ENCODE data around the gene SERPINB1. TPM values are rescaled to one million over a fixed set of nuclear protein-coding genes. Genes with fewer than 3 reads are reported as not detected.

SERPINB1 gene
- total and polyA plus RNA-seq, 10 of the 15 experiments (the other 5 are each of a cell fraction or from before 2014, with no cell fraction given) = 0.45 to 2.4 (median 0.83) TPM

GRCh38 chr6:2875359-2876191, 33.9 kb upstream of the SERPINB1 start:
- Histone ChIP-seq H3K27me3 (replicated peaks in 1 of 2; ENCODE audit: control insufficient read depth in 2 of 2, insufficient read depth in 2 of 2, low read length in 1 of 2) (no peaks in the 10 kb centered on the region), H3K36me3 (ENCODE audit: control insufficient read depth in 2 of 2, insufficient read depth in 2 of 2, low read length in 1 of 2) (no peaks in the 10 kb centered on the region), H3K4me2 (ENCODE audit: control insufficient read depth, insufficient read depth) (peak overlapping the region; percentile 94), H3K27ac (ENCODE audit: control insufficient read depth, insufficient read depth) (peak overlapping the region; percentile 78), H4K20me1 (ENCODE audit: control insufficient read depth, insufficient read depth) (no peaks in the 10 kb centered on the region), H3K9me3 (replicated peaks; ENCODE audit: control insufficient read depth, insufficient read depth, low read length) (peaks cover 13% of the 10 kb centered on the region), H3K4me3 (peak overlapping the region; percentile 34), H3K9ac (ENCODE audit: control insufficient read depth, insufficient read depth, low read length) (peak overlapping the region; percentile 73), H3K79me2 (ENCODE audit: control insufficient read depth, insufficient read depth, low read length) (no peaks in the 10 kb centered on the region), H2AFZ (ENCODE audit: control insufficient read depth, low read depth, low read length) (peak overlapping the region; percentile 85), H3K4me1 (ENCODE audit: control insufficient read depth, insufficient read depth, low read length) (peaks cover 33% of the 10 kb centered on the region)
- WGBS (ENCODE audit: insufficient coverage, insufficient replicate concordance, low lambda C conversion rate, missing lambda C conversion rate) = 3% methylated on average over 54 of the region's 73 CpGs
- no peak for DNase-seq (ENCODE audit: low read depth, low spot score)
- BruUV-seq (replicated peaks) = TSS peak; percentile 81
- in situ Hi-C loops (cut with MboI) (no loop called here), intact Hi-C loops (cut with micrococcal nuclease; ENCODE audit: unreplicated experiment) (no loop called here)
- CTCF ChIA-PET = interaction anchor here (1.1 to 3.4 kb wide), 4 partner anchors 14 to 36 kb away, joined by 3 to 25 read pairs (median 4); no protein-coding TSS in a partner anchor
- FAIRE-seq = no peak
- RAD21 ChIA-PET (ENCODE audit: unreplicated experiment) = interaction anchor here (0.6 to 4.5 kb wide), 3 partner anchors 9 to 767 kb away, joined by 3 to 39 read pairs (median 3); no protein-coding TSS in a partner anchor
- POLR2A ChIA-PET = interaction anchor here (0.6 to 1.4 kb wide), 4 partner anchors 13 to 34 kb away, joined by 3 to 5 read pairs (median 4); partner anchors contain the start of gene SERPINB1
- ATAC-seq = peak; percentile 71
- SMC1A ChIA-PET (ENCODE audit: uncharacterized antibody, unreplicated experiment) = interaction anchor here (2.6 kb wide), 1 partner anchor 13 kb away, joined by 8 read pairs; no protein-coding TSS in a partner anchor
- TF ChIP-seq LARP7 (IDR thresholded peaks at IDR 0.05) (peak; percentile 48; the same call in 1 of the 2 replicates), NR2F1 (conservative IDR thresholded peaks at IDR 0.05) (peak; percentile 52), RUNX3 (IDR thresholded peaks at IDR 0.05; ENCODE audit: low read length) (0 out of 2 replicates have a peak, but pooled peaks have one; percentile 12), STAT3 (IDR thresholded peaks at IDR 0.05; ENCODE audit: low read depth, low read length) (no peak), BHLHE40 (IDR thresholded peaks at IDR 0.05; ENCODE audit: borderline replicate concordance in 1 of 2, low read depth in 2 of 2, low read length in 1 of 2) (0 out of 4 replicates have a peak, but pooled peaks of 1 of the 2 experiments have one; percentile 1), EGR1 (IDR thresholded peaks at IDR 0.05; ENCODE audit: borderline replicate concordance in 1 of 2, low read depth in 2 of 2, low read length in 2 of 2) (peak in 1 of 2 experiments; percentile 88; a peak in 2 of 3 replicates), E2F8 (IDR thresholded peaks at IDR 0.05; ENCODE audit: low read depth, partially characterized antibody) (no peak), HDGF (IDR thresholded peaks at IDR 0.05) (peak; percentile 71; the same call in 1 of the 2 replicates), WRNIP1 (IDR thresholded peaks at IDR 0.05; ENCODE audit: borderline replicate concordance, low read depth, low read length) (no peak)
- TF ChIP-seq, protein P1, sequence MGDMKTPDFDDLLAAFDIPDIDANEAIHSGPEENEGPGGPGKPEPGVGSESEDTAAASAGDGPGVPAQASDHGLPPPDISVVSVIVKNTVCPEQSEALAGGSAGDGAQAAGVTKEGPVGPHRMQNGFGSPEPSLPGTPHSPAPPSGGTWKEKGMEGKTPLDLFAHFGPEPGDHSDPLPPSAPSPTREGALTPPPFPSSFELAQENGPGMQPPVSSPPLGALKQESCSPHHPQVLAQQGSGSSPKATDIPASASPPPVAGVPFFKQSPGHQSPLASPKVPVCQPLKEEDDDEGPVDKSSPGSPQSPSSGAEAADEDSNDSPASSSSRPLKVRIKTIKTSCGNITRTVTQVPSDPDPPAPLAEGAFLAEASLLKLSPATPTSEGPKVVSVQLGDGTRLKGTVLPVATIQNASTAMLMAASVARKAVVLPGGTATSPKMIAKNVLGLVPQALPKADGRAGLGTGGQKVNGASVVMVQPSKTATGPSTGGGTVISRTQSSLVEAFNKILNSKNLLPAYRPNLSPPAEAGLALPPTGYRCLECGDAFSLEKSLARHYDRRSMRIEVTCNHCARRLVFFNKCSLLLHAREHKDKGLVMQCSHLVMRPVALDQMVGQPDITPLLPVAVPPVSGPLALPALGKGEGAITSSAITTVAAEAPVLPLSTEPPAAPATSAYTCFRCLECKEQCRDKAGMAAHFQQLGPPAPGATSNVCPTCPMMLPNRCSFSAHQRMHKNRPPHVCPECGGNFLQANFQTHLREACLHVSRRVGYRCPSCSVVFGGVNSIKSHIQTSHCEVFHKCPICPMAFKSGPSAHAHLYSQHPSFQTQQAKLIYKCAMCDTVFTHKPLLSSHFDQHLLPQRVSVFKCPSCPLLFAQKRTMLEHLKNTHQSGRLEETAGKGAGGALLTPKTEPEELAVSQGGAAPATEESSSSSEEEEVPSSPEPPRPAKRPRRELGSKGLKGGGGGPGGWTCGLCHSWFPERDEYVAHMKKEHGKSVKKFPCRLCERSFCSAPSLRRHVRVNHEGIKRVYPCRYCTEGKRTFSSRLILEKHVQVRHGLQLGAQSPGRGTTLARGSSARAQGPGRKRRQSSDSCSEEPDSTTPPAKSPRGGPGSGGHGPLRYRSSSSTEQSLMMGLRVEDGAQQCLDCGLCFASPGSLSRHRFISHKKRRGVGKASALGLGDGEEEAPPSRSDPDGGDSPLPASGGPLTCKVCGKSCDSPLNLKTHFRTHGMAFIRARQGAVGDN (IDR thresholded peaks at IDR 0.05) = peak; percentile 35; the same call in 1 of the 2 replicates
- TF ChIP-seq, protein P2, sequence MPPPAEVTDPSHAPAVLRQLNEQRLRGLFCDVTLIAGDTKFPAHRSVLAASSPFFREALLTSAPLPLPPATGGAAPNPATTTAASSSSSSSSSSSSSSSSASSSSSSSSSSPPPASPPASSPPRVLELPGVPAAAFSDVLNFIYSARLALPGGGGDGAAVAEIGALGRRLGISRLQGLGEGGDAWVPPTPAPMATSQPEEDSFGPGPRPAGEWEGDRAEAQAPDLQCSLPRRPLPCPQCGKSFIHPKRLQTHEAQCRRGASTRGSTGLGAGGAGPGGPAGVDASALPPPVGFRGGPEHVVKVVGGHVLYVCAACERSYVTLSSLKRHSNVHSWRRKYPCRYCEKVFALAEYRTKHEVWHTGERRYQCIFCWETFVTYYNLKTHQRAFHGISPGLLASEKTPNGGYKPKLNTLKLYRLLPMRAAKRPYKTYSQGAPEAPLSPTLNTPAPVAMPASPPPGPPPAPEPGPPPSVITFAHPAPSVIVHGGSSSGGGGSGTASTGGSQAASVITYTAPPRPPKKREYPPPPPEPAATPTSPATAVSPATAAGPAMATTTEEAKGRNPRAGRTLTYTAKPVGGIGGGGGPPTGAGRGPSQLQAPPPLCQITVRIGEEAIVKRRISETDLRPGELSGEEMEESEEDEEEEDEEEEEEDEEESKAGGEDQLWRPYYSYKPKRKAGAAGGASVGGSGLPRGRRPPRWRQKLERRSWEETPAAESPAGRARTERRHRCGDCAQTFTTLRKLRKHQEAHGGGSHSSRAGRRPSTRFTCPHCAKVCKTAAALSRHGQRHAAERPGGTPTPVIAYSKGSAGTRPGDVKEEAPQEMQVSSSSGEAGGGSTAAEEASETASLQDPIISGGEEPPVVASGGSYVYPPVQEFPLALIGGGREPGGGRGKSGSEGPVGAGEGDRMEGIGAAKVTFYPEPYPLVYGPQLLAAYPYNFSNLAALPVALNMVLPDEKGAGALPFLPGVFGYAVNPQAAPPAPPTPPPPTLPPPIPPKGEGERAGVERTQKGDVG (CRISPR knock-in tag; IDR thresholded peaks at IDR 0.05) = no peak
